ENCODE results near the gene ELF1.

- TF ChIP-seq CTCF (conservative IDR thresholded peaks at IDR 0.05 in 1 of 2, IDR thresholded peaks at IDR 0.05 in 1 of 2; ENCODE audit: low read depth in 1 of 2, low read length in 2 of 2) (no peak), EZH2 (IDR thresholded peaks at IDR 0.05; ENCODE audit: low read length, missing control alignments) (no peak)
Observed at GRCh38 chr13:40983725-40984667, 35.1 kb downstream of the ELF1 start.

Measured in fibroblast of lung (primary cell).